Ovary (tissue), 9 donors: ENCODE data around the gene TIGD4. TPM values are rescaled to one million over a fixed set of nuclear protein-coding genes. Genes with fewer than 3 reads are reported as not detected.

Experiments used
- DNase-seq, 5 donors: peaks; one replicate each; pipeline ENCODE4 v3.0.0-alpha.2; 2019 to 2020
- H3K27ac ChIP-seq, 2 donors: fragments of 200-600 bp; one replicate each; pipeline versions ENCODE4 v1.5.1 to v1.8.0; 2019 to 2022
- H3K27me3 ChIP-seq: fragments of 200-600 bp; one replicate; pipeline ENCODE4 v1.8.0; 2022
- H3K36me3 ChIP-seq: fragments of 200-600 bp; sonication (generic); one replicate; pipeline ENCODE4 v1.5.1; 2019
- H3K4me1 ChIP-seq: one replicate; pipeline ENCODE4 v1.8.1; 2013; ENCODE audit warnings: mild to moderate bottlenecking, moderate library complexity; ENCODE audit not compliant: insufficient read depth
- H3K4me3 ChIP-seq: fragments of 200-600 bp; sonication (generic); one replicate; pipeline ENCODE4 v1.5.1; 2017
- H3K9me3 ChIP-seq, 2 donors: fragments of 200-600 bp in 1 of 2; sonication (generic) in 1 of 2; one replicate each; pipeline versions ENCODE4 v1.5.1 to v1.8.1; 2013 to 2019; ENCODE audit warnings: mild to moderate bottlenecking in 1 of 2, moderate library complexity in 1 of 2
- EP300 ChIP-seq: sonication (generic); formaldehyde crosslinking; IDR thresholded peaks from one replicate; pipeline ENCODE4 v1.6.1; 2017; ENCODE audit warnings: antibody characterized with exemption
- POLR2A ChIP-seq: fragments of 450-650 bp; IDR thresholded peaks from one replicate; pipeline ENCODE4 v1.6.1; 2017; ENCODE audit warnings: antibody characterized with exemption, mild to moderate bottlenecking, moderate library complexity
- WGBS, 3 donors: extraction: QIAGEN DNeasy Blood & Tissue Kit in 1 of 3; methylation state at CpG; one replicate each; pipeline versions ENCODE4 v1.1.5 to v1.1.7; 2013 to 2017; 5-methylcytosine and 5-hydroxymethylcytosine counted together
- intact Hi-C, 4 donors: fragments of 100-400 bp; cut with DNase I; formaldehyde crosslinking; loops; one replicate each; pipeline versions ENCODE4 v1.11.0 to v1.15.1; 2022 to 2023
- polyA plus RNA-seq, 2 donors: library from polyadenylated mRNA; stranded (reverse); fragments of 200-250 nt in 1 of 2; fragments of 350-450 nt in 1 of 2; fragmentation: Illumina TruSeq in 1 of 2; extraction: RNeasy Lipid Tissue Mini Kit (QIAGEN cat#74804) in 1 of 2; gene quantifications; one replicate each; pipeline ENCODE4 v1.2.3, GENCODE V29; 2013 to 2014
- total RNA-seq, 7 donors: library from RNA; depleted of rRNA in 2 of 7; stranded (reverse); fragments of >200 nt in 2 of 7; fragmentation: NEBNext Ultra II Directional in 3 of 7; extraction: Animal tissue kit (Norgen Biotek cat#: 25700) in 3 of 7; gene quantifications; one replicate each; pipeline versions ENCODE4 v1.1.0 to v1.2.4, GENCODE V29; 2016 to 2023
- TF ChIP-seq, protein P1 (sequence below), 3 donors: fragments of 450-650 bp in 2 of 3; fragments of 200-600 bp in 1 of 3; IDR thresholded peaks; one replicate each; pipeline versions ENCODE4 v1.5.1 to v1.8.0; 2016 to 2022; ENCODE audit warnings: antibody characterized with exemption in 3 of 3, mild to moderate bottlenecking in 1 of 3
- donor health status: DM: no; HTN: no; CAD: no; lungs with moderate emphysema.
- donor health status: DM: no; HTN: no; CAD: no.
- donor health status: Bipolar disorder and iron deficiency.
- donor health status: DM: yes; HTN: yes; CAD: no.
- donor health status: DM: no; HTN: no; CAD: no.
- donor health status: DM: yes; HTN: yes; CAD: no.

The TIGD4 gene
- total and polyA plus RNA-seq, 9 donors: 0.23 to 1.1 (median 0.58) TPM

DNA sequence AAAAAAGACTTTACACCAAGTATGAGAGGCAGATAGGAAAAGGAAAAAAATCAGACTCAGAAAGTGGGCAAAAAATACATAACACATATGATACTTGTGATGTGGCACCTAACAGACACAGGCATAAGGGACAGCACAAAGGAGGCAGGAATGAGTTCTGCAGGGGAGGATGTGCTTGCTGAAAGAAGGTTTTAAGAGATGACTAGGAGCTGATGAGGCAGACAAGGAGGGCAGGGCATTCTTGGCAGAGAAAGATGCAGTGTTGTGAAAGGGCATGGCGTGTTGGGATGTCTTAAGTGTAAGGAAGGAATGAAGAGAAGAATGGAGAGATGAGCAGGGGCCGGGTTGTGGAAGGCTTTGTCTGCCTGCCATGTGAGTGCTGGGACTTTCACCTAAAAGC lies 50.1 kb downstream of the TIGD4 start:
- Histone ChIP-seq H3K4me1 (no peaks in the 10 kb centered on the region), H3K4me3 (no peak overlapping the region), H3K9me3 (no peaks in the 10 kb centered on the region), H3K27me3 (no peaks in the 10 kb centered on the region), H3K27ac (no peak overlapping the region), H3K36me3 (no peaks in the 10 kb centered on the region)
- intact Hi-C loops: no loop called here
- WGBS, 3 donors: 30 to 32% (median 31%) methylated on average over 2 of the region's 2 CpGs
- no peak for DNase-seq
- TF ChIP-seq POLR2A (no peak), EP300 (no peak)
- TF ChIP-seq, protein P1, sequence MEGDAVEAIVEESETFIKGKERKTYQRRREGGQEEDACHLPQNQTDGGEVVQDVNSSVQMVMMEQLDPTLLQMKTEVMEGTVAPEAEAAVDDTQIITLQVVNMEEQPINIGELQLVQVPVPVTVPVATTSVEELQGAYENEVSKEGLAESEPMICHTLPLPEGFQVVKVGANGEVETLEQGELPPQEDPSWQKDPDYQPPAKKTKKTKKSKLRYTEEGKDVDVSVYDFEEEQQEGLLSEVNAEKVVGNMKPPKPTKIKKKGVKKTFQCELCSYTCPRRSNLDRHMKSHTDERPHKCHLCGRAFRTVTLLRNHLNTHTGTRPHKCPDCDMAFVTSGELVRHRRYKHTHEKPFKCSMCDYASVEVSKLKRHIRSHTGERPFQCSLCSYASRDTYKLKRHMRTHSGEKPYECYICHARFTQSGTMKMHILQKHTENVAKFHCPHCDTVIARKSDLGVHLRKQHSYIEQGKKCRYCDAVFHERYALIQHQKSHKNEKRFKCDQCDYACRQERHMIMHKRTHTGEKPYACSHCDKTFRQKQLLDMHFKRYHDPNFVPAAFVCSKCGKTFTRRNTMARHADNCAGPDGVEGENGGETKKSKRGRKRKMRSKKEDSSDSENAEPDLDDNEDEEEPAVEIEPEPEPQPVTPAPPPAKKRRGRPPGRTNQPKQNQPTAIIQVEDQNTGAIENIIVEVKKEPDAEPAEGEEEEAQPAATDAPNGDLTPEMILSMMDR (IDR thresholded peaks at IDR 0.05): no peak

- 76 to 86% (median 84%) methylated on average over 1 of the region's 1 CpG for WGBS, 3 donors
- no peaks in the 10 kb centered on the region for H3K4me1 ChIP-seq
- DNase-seq: no peak
- intact Hi-C loops: no loop called here
- no peaks in the 10 kb centered on the region for H3K9me3 ChIP-seq
- TF ChIP-seq EP300 (no peak), POLR2A (no peak)
- no peaks in the 10 kb centered on the region for H3K27me3 ChIP-seq
- no peaks in the 10 kb centered on the region for H3K36me3 ChIP-seq
- no peak overlapping the region for H3K4me3 ChIP-seq
- H3K27ac ChIP-seq: no peak overlapping the region
These were observed 51.2 kb downstream of the TIGD4 start for GRCh38 chr4:152728343-152728742.

DNA sequence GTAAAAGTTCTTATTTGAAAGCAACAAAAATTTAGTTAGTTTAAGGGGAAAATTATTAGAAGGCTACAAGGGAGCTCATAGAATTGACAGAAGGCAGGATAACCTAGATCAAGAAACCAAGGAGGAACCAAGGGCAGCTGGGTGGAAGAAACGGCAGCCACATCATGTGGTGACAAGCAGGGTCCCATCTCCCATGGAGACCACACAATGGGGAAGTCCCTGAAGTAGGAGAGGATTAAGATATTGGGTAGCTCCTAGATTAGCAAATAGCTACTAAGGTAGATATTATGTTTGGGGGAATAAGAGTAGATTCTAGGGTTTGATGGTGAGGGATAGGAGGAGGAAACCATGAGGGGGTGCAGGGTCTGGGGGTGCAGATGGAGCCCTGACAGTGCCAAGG lies 51.7 kb downstream of the TIGD4 start:
- no peaks in the 10 kb centered on the region for H3K9me3 ChIP-seq
- H3K27ac ChIP-seq: no peak overlapping the region
- DNase-seq: no peak
- WGBS, 3 donors: 61 to 74% (median 70%) methylated on average over 1 of the region's 1 CpG
- TF ChIP-seq, protein P1 (IDR thresholded peaks at IDR 0.05): no peak
- TF ChIP-seq EP300 (no peak), POLR2A (no peak)
- no peaks in the 10 kb centered on the region for H3K27me3 ChIP-seq
- no peak overlapping the region for H3K4me3 ChIP-seq
- no peaks in the 10 kb centered on the region for H3K36me3 ChIP-seq
- intact Hi-C loops: no loop called here
- H3K4me1 ChIP-seq: no peaks in the 10 kb centered on the region

DNA sequence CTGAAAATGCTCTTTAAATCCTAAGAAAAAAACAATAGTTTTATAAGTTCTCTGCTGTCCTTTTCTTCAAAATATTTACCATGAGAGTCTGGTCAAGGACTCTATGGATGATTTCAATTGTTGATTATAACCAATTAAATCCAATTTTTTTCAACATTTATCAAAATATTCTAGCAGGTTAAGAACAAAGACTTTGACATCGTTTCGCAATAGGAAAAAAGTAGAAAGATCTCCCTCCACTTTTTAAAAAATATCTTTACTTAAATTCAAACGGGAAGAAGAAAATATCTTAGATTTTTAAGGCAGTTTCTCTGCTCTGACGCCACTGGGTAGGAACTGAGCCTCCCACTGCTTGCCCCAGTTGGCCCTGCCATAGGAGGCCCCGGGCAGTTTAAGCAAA lies 55.0 kb downstream of the TIGD4 start:
- no peak overlapping the region for H3K4me3 ChIP-seq
- H3K36me3 ChIP-seq: no peaks in the 10 kb centered on the region
- no peak overlapping the region for H3K27ac ChIP-seq
- intact Hi-C loops: no loop called here
- no peak for DNase-seq
- WGBS, 3 donors: 65 to 69% (median 68%) methylated on average over 5 of the region's 5 CpGs
- TF ChIP-seq, protein P1 (IDR thresholded peaks at IDR 0.05): no peak
- no peak for TF ChIP-seq EP300
- TF ChIP-seq POLR2A: no peak
- no peaks in the 10 kb centered on the region for H3K4me1 ChIP-seq
- no peaks in the 10 kb centered on the region for H3K27me3 ChIP-seq
- no peaks in the 10 kb centered on the region for H3K9me3 ChIP-seq

DNA sequence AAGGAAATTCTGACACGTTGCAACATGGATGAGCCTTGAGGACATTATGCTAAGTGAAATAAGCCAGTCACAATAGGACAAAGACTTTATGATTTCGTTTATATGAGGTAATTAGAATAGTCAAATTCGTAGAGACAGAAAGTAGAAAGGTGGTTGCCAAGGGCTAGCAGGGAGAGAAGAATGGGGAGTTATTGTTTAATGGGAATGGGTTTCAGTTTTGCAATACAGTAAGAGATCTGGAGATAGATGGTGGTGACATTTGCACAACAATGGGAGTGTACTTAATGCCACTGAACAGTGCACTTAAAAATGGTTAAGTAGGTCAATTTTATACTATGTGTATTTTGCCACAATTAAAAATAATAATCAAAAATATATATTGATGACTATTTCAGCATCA lies 56.3 kb downstream of the TIGD4 start:
- Histone ChIP-seq H3K27me3 (no peaks in the 10 kb centered on the region), H3K4me1 (no peaks in the 10 kb centered on the region), H3K4me3 (no peak overlapping the region), H3K27ac (no peak overlapping the region), H3K36me3 (no peaks in the 10 kb centered on the region), H3K9me3 (no peaks in the 10 kb centered on the region)
- intact Hi-C loops: no loop called here
- 78 to 80% (median 80%) methylated on average over 3 of the region's 3 CpGs for whole genome bisulfite sequencing, 3 donors
- DNase-seq: no peak
- TF ChIP-seq POLR2A (no peak), EP300 (no peak)
- TF ChIP-seq, protein P1 (IDR thresholded peaks at IDR 0.05): no peak
